Kidney tubule cell (primary cell): ENCODE measurements around the gene NKD2.

ENCODE experiments used
- DNase-seq: peaks from one replicate; pipeline ENCODE4 v3.0.0-alpha.2; 2018; ENCODE audit warnings: low spot score

Gene NKD2

GRCh38 chr5:978693-979092 is 29.9 kb upstream of the NKD2 start:
- DNase-seq, result no peak

- no peak for DNase-seq
These were observed 29.3 kb upstream of the NKD2 start for GRCh38 chr5:979100-979817.

DNA sequence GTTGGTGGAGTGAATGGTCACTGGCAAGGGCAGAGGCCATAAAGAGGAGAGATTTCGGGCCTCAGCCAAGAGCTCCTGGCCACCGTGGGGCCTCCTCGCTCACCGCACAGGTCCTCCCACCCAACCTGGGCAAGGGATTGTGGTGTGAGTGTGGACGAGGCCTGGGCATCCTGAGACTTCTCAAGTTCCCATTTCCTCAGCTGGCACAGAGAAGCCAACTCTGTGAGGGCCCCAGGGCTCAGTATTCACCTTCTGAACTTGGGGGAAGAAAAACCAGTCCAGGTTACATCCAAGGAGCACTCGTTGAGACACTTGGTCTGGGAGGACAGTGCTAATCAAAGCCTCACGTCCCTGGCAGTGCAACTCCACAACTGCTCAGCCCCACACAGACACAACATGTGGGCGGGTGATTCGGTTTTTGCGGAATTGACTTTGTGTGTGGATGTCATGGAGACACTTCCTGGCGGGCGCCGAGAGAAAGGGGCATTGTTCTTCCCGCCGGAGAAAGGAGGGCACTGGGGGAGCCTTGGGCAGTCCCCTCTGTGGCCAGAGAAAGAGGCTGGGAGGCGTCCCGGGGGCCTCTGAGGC is 28.5 kb upstream of the NKD2 start:
- DNase-seq, result no peak

DNA sequence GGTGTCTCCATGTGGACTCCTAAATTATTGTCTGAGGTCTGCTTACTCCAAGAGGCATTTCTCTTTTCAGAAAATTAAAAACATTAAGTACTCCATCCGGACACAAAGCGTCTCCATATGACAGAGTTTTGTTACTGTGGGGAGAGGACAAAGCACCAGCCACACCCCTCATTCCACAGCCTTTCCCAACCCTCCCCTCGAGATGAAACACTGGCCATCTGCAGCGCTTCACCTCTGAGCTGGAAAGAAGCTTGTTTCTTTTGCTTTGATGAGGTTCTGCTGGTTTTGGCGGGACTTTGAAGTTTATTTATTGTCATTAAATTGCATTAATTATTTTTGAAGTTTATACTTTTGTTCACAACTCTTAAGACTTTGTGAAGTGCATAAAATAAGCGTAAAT is 27.6 kb upstream of the NKD2 start:
- DNase-seq, result no peak

DNA sequence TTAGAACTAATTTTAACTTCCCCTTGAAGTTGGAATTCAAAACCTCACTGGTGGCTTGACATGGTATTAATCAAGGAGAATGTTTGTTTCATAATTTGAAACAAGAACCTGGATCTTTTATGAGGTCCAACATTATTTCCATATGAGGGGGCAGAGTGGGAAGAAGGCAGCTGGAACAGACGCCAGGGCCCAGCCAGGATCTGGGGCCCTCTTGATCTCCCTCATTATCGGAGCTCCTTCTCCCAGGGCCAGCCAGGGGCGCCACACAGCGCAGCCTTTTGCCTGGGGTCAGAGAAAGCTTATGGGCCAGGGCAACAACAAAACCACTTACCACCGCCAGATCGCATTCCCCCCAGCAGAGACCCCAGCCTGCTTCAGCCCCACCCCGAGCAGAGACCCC is 27.1 kb upstream of the NKD2 start:
- no peak for DNase-seq

DNA sequence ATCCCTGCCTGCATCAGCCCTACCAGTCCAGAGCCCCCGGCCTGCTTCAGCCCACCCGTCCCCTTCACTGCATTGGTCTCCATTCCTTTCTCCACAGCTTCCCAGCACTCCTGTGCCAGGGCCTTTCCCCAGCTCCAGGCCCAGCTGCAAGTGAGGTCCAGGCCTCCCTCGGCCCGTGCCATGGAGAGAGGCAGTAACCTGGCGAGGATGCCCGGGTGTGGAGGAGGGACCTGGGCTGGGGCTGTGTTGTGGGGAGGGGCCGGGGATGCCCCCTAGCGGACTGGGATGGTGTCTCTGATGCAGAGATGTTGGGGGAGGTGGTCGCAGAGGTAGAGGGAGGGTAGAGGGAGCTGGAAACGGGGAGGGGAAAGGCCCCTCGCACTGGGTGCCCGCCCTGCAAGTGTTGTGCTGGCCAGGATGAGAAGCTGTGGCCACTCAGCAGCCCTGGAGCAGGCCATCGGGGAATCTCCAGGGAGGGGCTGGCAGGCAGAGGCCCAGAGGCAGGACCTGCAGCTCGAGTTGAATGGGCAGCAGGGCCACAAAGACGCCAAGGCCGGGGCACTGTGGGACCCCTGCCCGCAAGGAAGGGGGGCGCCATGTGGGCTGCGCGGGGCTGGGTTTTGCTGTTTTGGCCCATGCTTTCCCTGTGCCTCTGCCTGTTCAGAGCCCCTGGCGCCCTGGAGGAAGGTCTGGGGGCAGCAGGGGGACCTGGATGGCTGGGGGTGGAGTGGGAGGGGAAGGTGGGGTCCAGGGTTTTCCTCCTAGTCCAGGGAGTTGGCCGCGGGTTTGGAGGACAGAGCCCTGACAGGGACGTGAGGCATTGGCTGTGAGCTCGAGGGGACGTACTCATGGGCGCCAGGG is 26.0 kb upstream of the NKD2 start:
- no peak for DNase-seq

DNA sequence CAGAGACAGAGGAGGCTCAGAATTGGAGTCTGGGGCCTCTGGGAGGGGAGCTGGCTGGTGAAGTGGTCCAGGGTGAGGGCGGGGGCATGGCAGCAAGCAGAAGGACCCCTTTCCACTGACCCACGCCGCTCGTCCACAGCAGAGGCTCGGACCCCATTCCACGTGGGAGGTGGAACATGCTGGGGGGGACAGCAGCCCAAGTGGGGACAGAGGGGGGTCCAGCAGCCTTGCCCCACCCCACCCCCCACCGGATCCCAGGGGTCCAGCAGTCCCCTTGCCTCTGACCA is 25.4 kb upstream of the NKD2 start:
- DNase-seq, result no peak

DNA sequence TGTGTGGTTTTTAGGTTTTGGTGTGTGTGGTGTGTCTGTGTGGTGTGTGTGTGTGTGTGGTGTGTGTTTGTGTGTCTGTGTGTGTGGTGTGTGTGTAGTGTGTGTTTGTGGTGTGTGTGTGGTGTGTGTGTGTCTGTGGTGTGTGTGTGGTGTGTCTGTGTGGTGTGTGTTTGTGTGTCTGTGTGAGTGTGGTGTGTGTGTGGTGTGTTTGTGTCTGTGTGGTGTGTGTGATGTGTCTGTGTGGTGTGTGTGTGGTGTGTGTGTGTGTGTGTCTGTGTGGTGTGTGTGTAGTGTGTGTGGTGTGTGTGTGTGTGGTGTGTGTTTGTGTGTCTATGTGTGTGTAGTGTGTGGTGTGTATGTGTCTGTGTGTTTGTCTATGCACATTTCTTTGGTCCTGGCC is 25.0 kb upstream of the NKD2 start:
- DNase-seq, result no peak

- no peak for DNase-seq
These were observed 23.8 kb upstream of the NKD2 start for GRCh38 chr5:984774-985173.

DNA sequence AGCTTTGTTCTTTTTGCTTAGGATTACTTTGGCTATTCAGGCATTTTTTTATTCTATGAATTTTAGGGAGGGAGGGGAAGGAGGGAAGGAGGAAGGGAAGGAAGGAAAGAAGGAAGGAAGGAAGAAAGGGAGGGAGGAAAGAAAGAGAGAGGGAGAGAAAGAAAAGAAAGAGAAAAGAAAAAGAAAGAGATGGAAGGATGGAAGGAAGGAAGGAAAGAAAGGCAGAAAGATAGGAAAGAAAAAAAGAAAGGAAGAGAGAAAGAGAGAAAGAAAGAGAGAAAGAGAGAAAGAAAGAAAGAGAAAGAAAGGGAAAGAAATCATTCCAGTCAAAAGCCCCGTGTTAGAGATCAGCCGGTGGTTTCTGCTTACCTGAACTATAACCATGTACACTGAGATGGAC is 20.8 kb upstream of the NKD2 start:
- no peak for DNase-seq

GRCh38 chr5:988322-988721 is 20.3 kb upstream of the NKD2 start:
- DNase-seq, result no peak

DNA sequence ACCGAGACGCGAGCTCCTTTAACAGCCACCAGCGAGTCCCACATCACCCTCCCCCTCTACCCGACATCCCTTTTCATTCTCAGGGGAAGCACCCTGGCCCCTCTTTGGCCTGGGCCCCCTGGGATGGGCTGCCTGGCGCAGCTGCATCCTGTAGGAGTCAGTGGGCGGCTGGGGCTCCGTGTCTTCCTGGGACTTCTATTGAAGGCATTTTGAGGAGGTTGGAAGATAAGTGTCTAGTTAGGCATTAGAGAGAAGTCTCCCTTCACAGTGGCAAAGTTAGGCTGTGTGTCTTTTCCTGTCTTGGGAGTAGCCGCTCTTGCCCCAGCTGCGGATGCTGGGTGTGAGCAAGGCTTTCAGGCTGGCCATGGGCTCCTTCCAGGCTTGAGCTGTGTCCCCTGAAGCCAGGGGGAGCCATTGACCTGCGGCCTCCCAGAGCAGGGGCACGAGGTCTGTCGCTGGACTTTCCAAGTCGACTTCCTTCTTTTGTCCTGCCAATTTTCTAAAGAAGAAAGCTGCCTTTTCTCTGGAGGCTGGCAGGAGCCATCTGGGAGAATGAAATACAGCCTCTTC is 18.6 kb upstream of the NKD2 start:
- no peak for DNase-seq

- no peak for DNase-seq
These were observed 16.9 kb upstream of the NKD2 start for GRCh38 chr5:991472-992267.

- no peak for DNase-seq
These were observed 14.4 kb upstream of the NKD2 start for GRCh38 chr5:994272-994607.

- no peak for DNase-seq
These were observed 13.8 kb upstream of the NKD2 start for GRCh38 chr5:994821-995220.

- no peak for DNase-seq
These were observed 13.3 kb upstream of the NKD2 start for GRCh38 chr5:995318-995717.

DNA sequence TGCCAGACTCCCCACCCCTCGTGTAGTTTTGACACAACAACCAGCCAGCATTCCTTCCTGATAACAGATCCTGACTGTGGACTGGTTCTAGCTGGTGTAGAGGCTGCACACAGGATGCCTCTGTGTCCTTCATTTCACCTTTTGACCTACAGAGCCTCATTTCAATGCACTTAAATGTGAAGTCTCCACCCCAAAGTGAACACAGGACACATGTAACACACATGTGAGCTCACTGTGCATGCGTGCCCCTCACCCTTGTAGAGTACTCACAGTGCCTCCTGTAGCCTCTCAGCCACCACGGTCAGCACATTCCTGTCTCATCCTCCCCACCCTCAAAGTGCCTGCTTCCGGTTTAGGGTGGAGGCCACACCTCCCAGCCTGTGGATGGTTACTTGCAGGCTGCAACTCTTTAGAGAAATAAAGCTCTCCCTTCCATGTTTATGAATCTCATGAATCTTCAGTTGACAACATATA is 11.6 kb upstream of the NKD2 start:
- peak; percentile 22 for DNase-seq

GRCh38 chr5:997711-998110 is 10.9 kb upstream of the NKD2 start:
- no peak for DNase-seq

DNA sequence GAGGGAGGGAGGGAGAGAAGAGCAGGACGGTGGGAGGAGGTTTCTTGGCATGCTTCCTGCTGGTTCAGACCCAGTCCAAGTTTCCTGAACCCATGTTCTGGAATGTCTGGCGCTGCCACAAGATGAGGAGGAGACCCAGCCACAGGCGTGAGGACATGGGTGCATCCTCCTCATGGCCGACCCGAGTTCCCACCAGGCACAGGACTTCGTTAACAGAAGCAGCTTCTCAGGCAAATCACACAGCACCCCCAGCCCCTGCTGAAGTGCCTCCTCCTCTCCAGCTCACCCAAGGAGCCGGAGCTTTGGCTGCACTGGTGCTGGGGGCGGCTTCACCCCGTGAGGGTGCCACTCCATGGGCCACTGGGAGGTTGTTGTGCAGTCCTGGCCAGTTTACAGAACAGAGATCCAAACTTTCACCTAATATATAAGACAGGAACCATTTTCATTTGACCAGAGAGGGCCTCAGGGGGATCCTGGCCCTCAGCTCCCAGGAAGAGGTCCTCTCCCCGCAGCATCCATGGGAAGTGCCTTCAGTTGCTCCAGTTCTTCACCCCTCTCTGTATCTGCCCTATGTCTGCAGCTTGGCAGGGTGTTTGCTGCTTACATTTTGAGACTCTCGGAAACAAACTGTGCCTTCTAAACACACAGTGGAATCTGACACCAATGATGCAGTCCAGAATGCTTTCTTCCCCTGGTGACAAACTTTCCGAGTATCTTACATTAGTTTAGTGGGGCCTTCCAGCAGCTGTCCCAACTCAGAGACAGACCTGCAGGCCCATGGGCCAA is 10.2 kb upstream of the NKD2 start:
- no peak for DNase-seq

GRCh38 chr5:999032-999501 is 9.5 kb upstream of the NKD2 start:
- DNase-seq, result no peak

DNA sequence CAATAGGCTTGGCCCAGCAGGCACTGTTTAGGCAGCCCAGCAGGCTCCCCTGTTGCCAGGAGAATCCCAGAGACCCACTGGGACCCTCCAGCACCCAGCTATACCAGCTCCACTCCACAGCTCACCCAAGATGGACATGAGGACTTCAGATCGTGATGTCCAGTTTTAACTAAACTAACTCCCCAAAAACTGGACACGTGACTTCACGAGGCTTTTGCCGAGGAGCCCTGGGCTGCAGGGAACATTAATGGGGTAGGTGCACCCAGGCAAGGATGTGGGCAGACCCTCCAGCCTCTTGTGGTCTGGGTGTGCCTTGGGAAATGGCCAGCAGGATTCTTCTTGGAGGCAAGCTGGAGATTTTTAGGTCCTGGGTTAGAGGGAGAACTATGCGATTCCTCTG is 8.9 kb upstream of the NKD2 start:
- DNase-seq, result no peak
